Measurements from ENCODE around the gene METRN.

GRCh38 chr16:718922-719321, 4.0 kb downstream of the METRN start:
- TF ChIP-seq, protein P1, sequence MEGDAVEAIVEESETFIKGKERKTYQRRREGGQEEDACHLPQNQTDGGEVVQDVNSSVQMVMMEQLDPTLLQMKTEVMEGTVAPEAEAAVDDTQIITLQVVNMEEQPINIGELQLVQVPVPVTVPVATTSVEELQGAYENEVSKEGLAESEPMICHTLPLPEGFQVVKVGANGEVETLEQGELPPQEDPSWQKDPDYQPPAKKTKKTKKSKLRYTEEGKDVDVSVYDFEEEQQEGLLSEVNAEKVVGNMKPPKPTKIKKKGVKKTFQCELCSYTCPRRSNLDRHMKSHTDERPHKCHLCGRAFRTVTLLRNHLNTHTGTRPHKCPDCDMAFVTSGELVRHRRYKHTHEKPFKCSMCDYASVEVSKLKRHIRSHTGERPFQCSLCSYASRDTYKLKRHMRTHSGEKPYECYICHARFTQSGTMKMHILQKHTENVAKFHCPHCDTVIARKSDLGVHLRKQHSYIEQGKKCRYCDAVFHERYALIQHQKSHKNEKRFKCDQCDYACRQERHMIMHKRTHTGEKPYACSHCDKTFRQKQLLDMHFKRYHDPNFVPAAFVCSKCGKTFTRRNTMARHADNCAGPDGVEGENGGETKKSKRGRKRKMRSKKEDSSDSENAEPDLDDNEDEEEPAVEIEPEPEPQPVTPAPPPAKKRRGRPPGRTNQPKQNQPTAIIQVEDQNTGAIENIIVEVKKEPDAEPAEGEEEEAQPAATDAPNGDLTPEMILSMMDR (IDR thresholded peaks at IDR 0.05): no peak
- TF ChIP-seq POLR2A (IDR thresholded peaks at IDR 0.05): no peak
